K562 (cell line): ENCODE results near the gene MAP3K20.

ENCODE experiments used
- FOXA1 ChIP-seq: fragments of 450-650 bp; IDR thresholded peaks from 2 replicates; pipeline ENCODE4 v1.6.1; 2016; ENCODE audit warnings: mild to moderate bottlenecking, borderline replicate concordance
- POLR2A ChIP-seq: fragments of 450-650 bp; conservative IDR thresholded peaks from 2 replicates; pipeline ENCODE4 v1.6.1; 2016
- TCFL5 ChIP-seq: fragments of 250-450 bp; sonication (Bioruptor Pico); conservative IDR thresholded peaks from 2 replicates; pipeline ENCODE4 v1.6.1; 2021; ENCODE audit warnings: mild to moderate bottlenecking, moderate library complexity, matching md5 sums

- TF ChIP-seq TCFL5, result no peak
- no peak for TF ChIP-seq FOXA1
- TF ChIP-seq POLR2A, result no peak
These were observed 55.1 kb downstream of the MAP3K20 start for GRCh38 chr2:173130496-173131465.
